IMR-90 (cell line): ENCODE measurements around the gene MFGE8. TPM values are rescaled to one million over a fixed set of nuclear protein-coding genes. Genes with fewer than 3 reads are reported as not detected.

ENCODE experiments used
- ATAC-seq: fragments of 200-7000 bp; cut with Tn5 transposase; 2 replicates; pipeline ENCODE4 v1.9.1; 2020; ENCODE audit warnings: low read depth, mild to moderate bottlenecking, moderate library complexity
- BruUV-seq: library from RNA; stranded (reverse); fragments of 400-500 nt; replicated peaks from 2 replicates; lab custom pipeline; 2021; lab: Mats Ljungman, UMichigan
- CTCF ChIA-PET: fragments of 300-600 bp; formaldehyde crosslinking; extraction: SDS; loops from one replicate; lab custom pipeline; 2021; ENCODE audit warnings: antibody characterized with exemption; lab: Yijun Ruan, JAX
- POLR2A ChIA-PET: fragments of 300-600 bp; sonication (Branson Sonifier 250); formaldehyde crosslinking; loops from one replicate; lab custom pipeline; 2022; ENCODE audit warnings: antibody characterized with exemption; ENCODE audit not compliant: unreplicated experiment; lab: Charles Lee
- DNase-seq: peaks from one replicate; pipeline ENCODE4 v3.0.0; 2013
- H2AFZ ChIP-seq: replicated peaks from 2 replicates; pipeline ENCODE3; 2013; ENCODE audit warnings: low read length, mild to moderate bottlenecking; ENCODE audit not compliant: poor library complexity
- H2AK5ac ChIP-seq: 2 replicates; pipeline ENCODE4 v1.6.1; 2013; ENCODE audit warnings: low read depth, low read length, inconsistent platforms
- H2AK9ac ChIP-seq: replicated peaks from 2 replicates; pipeline ENCODE3; 2013; ENCODE audit warnings: mild to moderate bottlenecking, low read depth, low read length, moderate library complexity; ENCODE audit not compliant: poor library complexity
- H2BK120ac ChIP-seq: 2 replicates; pipeline ENCODE4 v1.6.1; 2013; ENCODE audit warnings: low read depth, low read length, inconsistent platforms
- H2BK15ac ChIP-seq: 3 replicates; pipeline ENCODE4 v1.6.1; 2013; ENCODE audit warnings: low read depth, low read length, inconsistent platforms
- H2BK20ac ChIP-seq: 2 replicates; pipeline ENCODE4 v1.6.1; 2013; ENCODE audit warnings: low read depth, mild to moderate bottlenecking, inconsistent platforms, low read length, moderate library complexity
- H2BK5ac ChIP-seq: 2 replicates; pipeline ENCODE4 v1.6.1; 2013; ENCODE audit warnings: mild to moderate bottlenecking, low read depth, low read length, inconsistent platforms; ENCODE audit not compliant: poor library complexity, severe bottlenecking
- H3K14ac ChIP-seq: replicated peaks from 2 replicates; pipeline ENCODE4 v1.6.1; 2013; ENCODE audit warnings: low read depth, low read length, inconsistent platforms
- H3K18ac ChIP-seq: 2 replicates; pipeline ENCODE4 v1.6.1; 2013; ENCODE audit warnings: low read depth, low read length, control low read depth
- H3K23ac ChIP-seq: 2 replicates; pipeline ENCODE4 v1.6.1; 2013; ENCODE audit warnings: low read depth, low read length, inconsistent platforms
- H3K27ac ChIP-seq: 2 replicates; pipeline ENCODE4 v1.5.1; 2013; ENCODE audit warnings: mild to moderate bottlenecking, control low read depth, low read length; ENCODE audit not compliant: insufficient read depth
- H3K27me3 ChIP-seq: 2 replicates; pipeline ENCODE4 v1.6.1; 2013; ENCODE audit warnings: low read length; ENCODE audit not compliant: control insufficient read depth, insufficient read depth
- H3K36me3 ChIP-seq: 2 replicates; pipeline ENCODE4 v1.6.1; 2013; ENCODE audit warnings: low read length, mixed read lengths; ENCODE audit not compliant: control insufficient read depth, insufficient read depth
- H3K4ac ChIP-seq: 2 replicates; pipeline ENCODE4 v1.6.1; 2013; ENCODE audit warnings: low read depth, low read length, inconsistent platforms
- H3K4me1 ChIP-seq: 2 replicates; pipeline ENCODE4 v1.6.1; 2013; ENCODE audit warnings: low read length, mixed read lengths; ENCODE audit not compliant: control insufficient read depth, insufficient read depth
- H3K4me2 ChIP-seq: 2 replicates; pipeline ENCODE4 v1.6.1; 2013; ENCODE audit warnings: low read depth, mild to moderate bottlenecking, control low read depth, low read length, moderate library complexity
- H3K4me3 ChIP-seq: 2 replicates; pipeline ENCODE4 v1.5.1; 2013; ENCODE audit warnings: low read depth, mild to moderate bottlenecking, control low read depth, low read length, moderate library complexity; ENCODE audit not compliant: insufficient read depth
- H3K56ac ChIP-seq: 2 replicates; pipeline ENCODE4 v1.6.1; 2013; ENCODE audit warnings: low read length, inconsistent platforms; ENCODE audit not compliant: insufficient read depth; ENCODE audit errors: extremely low read depth
- H3K79me1 ChIP-seq, 2 experiments: 2 replicates each; pipeline ENCODE4 v1.6.1; 2013; ENCODE audit warnings: low read length in 2 of 2, inconsistent platforms in 1 of 2, low read depth in 1 of 2
- H3K9ac ChIP-seq: 2 replicates; pipeline ENCODE4 v1.6.1; 2013; ENCODE audit warnings: low read depth, low read length, control low read depth
- H3K9me1 ChIP-seq: 2 replicates; pipeline ENCODE4 v1.6.1; 2013; ENCODE audit warnings: low read length, inconsistent platforms; ENCODE audit not compliant: insufficient read depth
- H3K9me3 ChIP-seq: 2 replicates; pipeline ENCODE4 v1.6.1; 2013; ENCODE audit warnings: low read length; ENCODE audit not compliant: control insufficient read depth, insufficient read depth
- H4K20me1 ChIP-seq: 2 replicates; pipeline ENCODE4 v1.6.1; 2013; ENCODE audit warnings: low read length, inconsistent platforms; ENCODE audit not compliant: insufficient read depth
- H4K5ac ChIP-seq: 2 replicates; pipeline ENCODE4 v1.6.1; 2013; ENCODE audit warnings: mild to moderate bottlenecking, low read depth, low read length, control low read depth
- H4K8ac ChIP-seq, 2 experiments: 2 replicates each; pipeline ENCODE4 v1.6.1; 2013; ENCODE audit warnings: low read depth in 2 of 2, low read length in 2 of 2, control low read depth in 1 of 2, inconsistent platforms in 1 of 2
- H4K91ac ChIP-seq: 2 replicates; pipeline ENCODE4 v1.6.1; 2013; ENCODE audit warnings: low read depth, low read length, inconsistent platforms; ENCODE audit not compliant: insufficient read depth
- CTCF ChIP-seq: conservative IDR thresholded peaks from 2 replicates; pipeline ENCODE4 v1.5.1; 2012; ENCODE audit warnings: mild to moderate bottlenecking, low read depth, low read length, improper control_type of control experiment
- ELK1 ChIP-seq: fragments of 150-350 bp; IDR thresholded peaks from 2 replicates; pipeline ENCODE4 v1.6.1; 2016; ENCODE audit warnings: low read depth, mild to moderate bottlenecking, low read length, moderate library complexity, borderline replicate concordance
- FOS ChIP-seq: fragments of 150-350 bp; IDR thresholded peaks from 2 replicates; pipeline ENCODE4 v1.6.1; 2016; ENCODE audit warnings: low read depth, low read length
- MAFK ChIP-seq: IDR thresholded peaks from 2 replicates; pipeline ENCODE4 v1.6.1; 2012; ENCODE audit warnings: low read depth, low read length, improper control_type of control experiment
- MXI1 ChIP-seq: IDR thresholded peaks from 2 replicates; pipeline ENCODE4 v1.6.1; 2012; ENCODE audit warnings: low read depth, mild to moderate bottlenecking, low read length, moderate library complexity, borderline replicate concordance
- NFE2L2 ChIP-seq: fragments of 150-350 bp; IDR thresholded peaks from 2 replicates; pipeline ENCODE4 v1.6.1; 2016; ENCODE audit warnings: low read depth, mild to moderate bottlenecking, low read length
- RFX5 ChIP-seq: IDR thresholded peaks from 2 replicates; pipeline ENCODE4 v1.8.0; 2012; ENCODE audit warnings: low read depth, mild to moderate bottlenecking, low read length, moderate library complexity
- SMC3 ChIP-seq: fragments of 150-350 bp; IDR thresholded peaks from 2 replicates; pipeline ENCODE4 v1.6.1; 2016; ENCODE audit warnings: low read depth, mild to moderate bottlenecking, antibody characterized with exemption, low read length, moderate library complexity
- USF2 ChIP-seq: fragments of 150-350 bp; IDR thresholded peaks from 2 replicates; pipeline ENCODE4 v1.6.1; 2017; ENCODE audit warnings: mild to moderate bottlenecking, antibody characterized with exemption, low read length, low read depth
- dilution Hi-C: fragments of 300-500 bp; cut with HindIII; formaldehyde crosslinking; loops from one replicate; pipeline ENCODE4 v1.14.3; 2018; ENCODE audit warnings: low sequenced_read_pairs; ENCODE audit not compliant: unreplicated experiment
- in situ Hi-C: fragments of 300-500 bp; cut with MboI; formaldehyde crosslinking; loops from 3 replicates; pipeline ENCODE4 v1.14.3; 2019; ENCODE audit warnings: low sequenced_read_pairs, inconsistent platforms, mixed read lengths
- intact Hi-C: fragments of 100-400 bp; cut with micrococcal nuclease; formaldehyde crosslinking; loops from 2 replicates; pipeline ENCODE4 v1.10.0; 2022
- polyA plus RNA-seq, 3 experiments: library from polyadenylated mRNA; depleted of rRNA; stranded (reverse); fragments of >200 nt; gene quantifications; 2 replicates each; pipeline ENCODE4 v1.2.3, GENCODE V29; 2012; ENCODE audit warnings: low replicate concordance in 1 of 3
- total RNA-seq: library from RNA; depleted of rRNA; stranded (reverse); fragments of >200 nt; gene quantifications from 2 replicates; pipeline ENCODE4 v1.2.3, GENCODE V29; 2012

Gene MFGE8
- total and polyA plus RNA-seq, 2 of the 4 experiments (the other 2 are of a cell fraction): 232 to 1,912 TPM

GRCh38 chr15:88852476-88852875, 60.7 kb downstream of the MFGE8 start:
- ATAC-seq: no peak
- no peak overlapping the region for H3K14ac ChIP-seq
- H4K20me1 ChIP-seq: no peaks in the 10 kb centered on the region
- no peak overlapping the region for H2AK9ac ChIP-seq
- H3K23ac ChIP-seq: no peak overlapping the region
- H3K4ac ChIP-seq: no peak overlapping the region
- H2AK5ac ChIP-seq: no peak overlapping the region
- H3K9ac ChIP-seq: no peak overlapping the region
- no peak overlapping the region for H3K56ac ChIP-seq
- CTCF ChIA-PET: no interaction called here
- intact Hi-C loops (no loop called here), dilution Hi-C loops (no loop called here), in situ Hi-C loops (no loop called here)
- no peaks in the 10 kb centered on the region for H3K79me1 ChIP-seq
- no peak overlapping the region for H2BK15ac ChIP-seq
- H3K18ac ChIP-seq: no peak overlapping the region
- H3K9me3 ChIP-seq: peaks cover 2% of the 10 kb centered on the region; the same call in 1 of the 2 replicates
- H3K4me3 ChIP-seq: no peak overlapping the region
- no peak overlapping the region for H4K91ac ChIP-seq
- DNase-seq: no peak
- no peaks in the 10 kb centered on the region for H3K9me1 ChIP-seq
- H2BK5ac ChIP-seq: no peak overlapping the region
- BruUV-seq: no TSS peak
- H3K4me2 ChIP-seq: no peak overlapping the region
- no peak overlapping the region for H4K8ac ChIP-seq
- no peak overlapping the region for H2AFZ ChIP-seq
- peaks cover 35% of the 10 kb centered on the region for H3K27me3 ChIP-seq
- POLR2A ChIA-PET: no interaction called here
- no peak overlapping the region for H4K5ac ChIP-seq
- H3K27ac ChIP-seq: no peak overlapping the region
- H2BK120ac ChIP-seq: no peak overlapping the region
- TF ChIP-seq RFX5 (no peak), SMC3 (no peak), FOS (no peak), NFE2L2 (no peak), USF2 (no peak), CTCF (no peak), MAFK (no peak), MXI1 (no peak), ELK1 (no peak)
- H3K36me3 ChIP-seq: no peaks in the 10 kb centered on the region
- H3K4me1 ChIP-seq: no peaks in the 10 kb centered on the region
- H2BK20ac ChIP-seq: no peak overlapping the region
